GM23338 (cell line): Measurements from ENCODE around the gene HSDL1.

Source experiments
- CREB1 ChIP-seq: fragments of 250-450 bp; sonication (Bioruptor Pico); IDR thresholded peaks from 2 replicates; pipeline ENCODE4 v1.5.0; 2020; ENCODE audit warnings: low read depth, mild to moderate bottlenecking, moderate library complexity
- EZH2 ChIP-seq: fragments of 200-600 bp; sonication (generic); IDR thresholded peaks from one replicate; pipeline ENCODE4 v1.8.0; 2017; ENCODE audit warnings: antibody characterized with exemption, mild to moderate bottlenecking, low read depth; ENCODE audit not compliant: unreplicated experiment
- EZH2phosphoT487 ChIP-seq: fragments of 200-600 bp; sonication (generic); IDR thresholded peaks from one replicate; pipeline ENCODE4 v1.8.1; 2018; ENCODE audit warnings: antibody characterized with exemption; ENCODE audit not compliant: unreplicated experiment
- JUNB ChIP-seq: IDR thresholded peaks from one replicate; pipeline ENCODE4 v1.6.1; 2016; ENCODE audit warnings: antibody characterized with exemption; ENCODE audit not compliant: unreplicated experiment
- POLR2AphosphoS5 ChIP-seq: IDR thresholded peaks from 2 replicates; pipeline ENCODE4 v1.6.1; 2016; ENCODE audit warnings: antibody characterized with exemption, low read depth
- STAT1 ChIP-seq: IDR thresholded peaks from one replicate; pipeline ENCODE4 v1.6.1; 2016; ENCODE audit warnings: antibody characterized with exemption; ENCODE audit not compliant: unreplicated experiment
- TF ChIP-seq, protein P1 (sequence below), 2 experiments: fragments of 200-600 bp in 1 of 2; sonication (generic) in 1 of 2; conservative IDR thresholded peaks; 2 replicates each; pipeline versions ENCODE4 v1.5.1 to v1.6.1; 2016 to 2017; ENCODE audit warnings: antibody characterized with exemption in 2 of 2, low read depth in 2 of 2, mild to moderate bottlenecking in 2 of 2, moderate library complexity in 1 of 2
- TF ChIP-seq, protein P2 (sequence below): IDR thresholded peaks from one replicate; pipeline ENCODE4 v1.6.1; 2018; ENCODE audit warnings: antibody characterized with exemption; ENCODE audit not compliant: unreplicated experiment
- TF ChIP-seq, protein P3 (sequence below): fragments of 250-450 bp; sonication (Bioruptor Pico); IDR thresholded peaks from 2 replicates; pipeline ENCODE4 v1.5.0; 2020; ENCODE audit warnings: mild to moderate bottlenecking, moderate library complexity
- TF ChIP-seq, protein P4 (sequence below): IDR thresholded peaks from 2 replicates; pipeline ENCODE4 v1.6.1; 2016; ENCODE audit warnings: antibody characterized with exemption

DNA sequence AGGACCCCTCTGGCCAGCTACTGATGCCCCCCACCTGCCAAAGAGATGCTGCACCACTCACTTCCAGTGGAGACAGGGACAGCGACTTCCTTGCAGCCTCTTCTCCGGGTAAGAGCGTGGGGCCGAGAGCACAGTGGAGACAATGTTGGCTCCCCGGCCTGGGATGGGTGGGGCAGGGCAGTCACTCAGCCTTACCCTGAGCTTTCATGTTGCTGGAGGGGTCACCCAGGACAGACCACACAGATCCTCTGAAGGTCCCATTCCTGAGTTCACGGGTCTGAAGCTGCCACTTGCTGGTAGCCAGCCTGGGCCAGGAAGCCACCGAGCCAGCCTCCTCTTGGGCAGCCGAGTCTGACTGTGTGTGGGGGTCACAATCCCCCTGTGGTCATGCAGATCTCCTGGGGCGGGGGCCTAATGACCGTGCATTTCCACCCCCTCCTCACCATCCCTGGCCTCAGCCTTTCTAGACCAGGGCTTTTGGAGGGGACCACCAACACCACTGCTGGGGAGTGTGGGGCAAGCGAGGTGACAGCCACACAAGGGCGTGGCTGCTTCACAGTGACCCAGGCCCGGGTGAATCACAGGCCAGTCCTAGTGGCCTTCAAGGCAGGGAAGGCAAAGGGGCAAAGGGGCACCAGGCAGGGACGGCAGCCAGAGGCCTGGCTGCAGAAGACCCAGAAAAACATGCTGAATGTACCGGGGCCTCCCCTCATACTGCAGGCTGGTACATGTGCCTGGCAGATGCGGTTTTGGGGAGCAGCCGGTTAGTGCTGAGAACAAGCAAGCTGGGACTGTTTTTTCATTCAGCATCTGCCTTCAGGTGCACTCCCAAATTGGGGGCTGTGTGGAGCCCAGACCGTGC lies 31.4 kb upstream of the HSDL1 start:
- TF ChIP-seq, protein P1, sequence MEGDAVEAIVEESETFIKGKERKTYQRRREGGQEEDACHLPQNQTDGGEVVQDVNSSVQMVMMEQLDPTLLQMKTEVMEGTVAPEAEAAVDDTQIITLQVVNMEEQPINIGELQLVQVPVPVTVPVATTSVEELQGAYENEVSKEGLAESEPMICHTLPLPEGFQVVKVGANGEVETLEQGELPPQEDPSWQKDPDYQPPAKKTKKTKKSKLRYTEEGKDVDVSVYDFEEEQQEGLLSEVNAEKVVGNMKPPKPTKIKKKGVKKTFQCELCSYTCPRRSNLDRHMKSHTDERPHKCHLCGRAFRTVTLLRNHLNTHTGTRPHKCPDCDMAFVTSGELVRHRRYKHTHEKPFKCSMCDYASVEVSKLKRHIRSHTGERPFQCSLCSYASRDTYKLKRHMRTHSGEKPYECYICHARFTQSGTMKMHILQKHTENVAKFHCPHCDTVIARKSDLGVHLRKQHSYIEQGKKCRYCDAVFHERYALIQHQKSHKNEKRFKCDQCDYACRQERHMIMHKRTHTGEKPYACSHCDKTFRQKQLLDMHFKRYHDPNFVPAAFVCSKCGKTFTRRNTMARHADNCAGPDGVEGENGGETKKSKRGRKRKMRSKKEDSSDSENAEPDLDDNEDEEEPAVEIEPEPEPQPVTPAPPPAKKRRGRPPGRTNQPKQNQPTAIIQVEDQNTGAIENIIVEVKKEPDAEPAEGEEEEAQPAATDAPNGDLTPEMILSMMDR (conservative IDR thresholded peaks at IDR 0.05; ENCODE audit: low read depth in 2 of 2) = no peak
- no peak for TF ChIP-seq EZH2
- TF ChIP-seq, protein P2, sequence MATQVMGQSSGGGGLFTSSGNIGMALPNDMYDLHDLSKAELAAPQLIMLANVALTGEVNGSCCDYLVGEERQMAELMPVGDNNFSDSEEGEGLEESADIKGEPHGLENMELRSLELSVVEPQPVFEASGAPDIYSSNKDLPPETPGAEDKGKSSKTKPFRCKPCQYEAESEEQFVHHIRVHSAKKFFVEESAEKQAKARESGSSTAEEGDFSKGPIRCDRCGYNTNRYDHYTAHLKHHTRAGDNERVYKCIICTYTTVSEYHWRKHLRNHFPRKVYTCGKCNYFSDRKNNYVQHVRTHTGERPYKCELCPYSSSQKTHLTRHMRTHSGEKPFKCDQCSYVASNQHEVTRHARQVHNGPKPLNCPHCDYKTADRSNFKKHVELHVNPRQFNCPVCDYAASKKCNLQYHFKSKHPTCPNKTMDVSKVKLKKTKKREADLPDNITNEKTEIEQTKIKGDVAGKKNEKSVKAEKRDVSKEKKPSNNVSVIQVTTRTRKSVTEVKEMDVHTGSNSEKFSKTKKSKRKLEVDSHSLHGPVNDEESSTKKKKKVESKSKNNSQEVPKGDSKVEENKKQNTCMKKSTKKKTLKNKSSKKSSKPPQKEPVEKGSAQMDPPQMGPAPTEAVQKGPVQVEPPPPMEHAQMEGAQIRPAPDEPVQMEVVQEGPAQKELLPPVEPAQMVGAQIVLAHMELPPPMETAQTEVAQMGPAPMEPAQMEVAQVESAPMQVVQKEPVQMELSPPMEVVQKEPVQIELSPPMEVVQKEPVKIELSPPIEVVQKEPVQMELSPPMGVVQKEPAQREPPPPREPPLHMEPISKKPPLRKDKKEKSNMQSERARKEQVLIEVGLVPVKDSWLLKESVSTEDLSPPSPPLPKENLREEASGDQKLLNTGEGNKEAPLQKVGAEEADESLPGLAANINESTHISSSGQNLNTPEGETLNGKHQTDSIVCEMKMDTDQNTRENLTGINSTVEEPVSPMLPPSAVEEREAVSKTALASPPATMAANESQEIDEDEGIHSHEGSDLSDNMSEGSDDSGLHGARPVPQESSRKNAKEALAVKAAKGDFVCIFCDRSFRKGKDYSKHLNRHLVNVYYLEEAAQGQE = no peak
- no peak for TF ChIP-seq EZH2phosphoT487
- TF ChIP-seq JUNB = no peak
- TF ChIP-seq CREB1 = no peak
- TF ChIP-seq POLR2AphosphoS5 = no peak
- TF ChIP-seq, protein P3, sequence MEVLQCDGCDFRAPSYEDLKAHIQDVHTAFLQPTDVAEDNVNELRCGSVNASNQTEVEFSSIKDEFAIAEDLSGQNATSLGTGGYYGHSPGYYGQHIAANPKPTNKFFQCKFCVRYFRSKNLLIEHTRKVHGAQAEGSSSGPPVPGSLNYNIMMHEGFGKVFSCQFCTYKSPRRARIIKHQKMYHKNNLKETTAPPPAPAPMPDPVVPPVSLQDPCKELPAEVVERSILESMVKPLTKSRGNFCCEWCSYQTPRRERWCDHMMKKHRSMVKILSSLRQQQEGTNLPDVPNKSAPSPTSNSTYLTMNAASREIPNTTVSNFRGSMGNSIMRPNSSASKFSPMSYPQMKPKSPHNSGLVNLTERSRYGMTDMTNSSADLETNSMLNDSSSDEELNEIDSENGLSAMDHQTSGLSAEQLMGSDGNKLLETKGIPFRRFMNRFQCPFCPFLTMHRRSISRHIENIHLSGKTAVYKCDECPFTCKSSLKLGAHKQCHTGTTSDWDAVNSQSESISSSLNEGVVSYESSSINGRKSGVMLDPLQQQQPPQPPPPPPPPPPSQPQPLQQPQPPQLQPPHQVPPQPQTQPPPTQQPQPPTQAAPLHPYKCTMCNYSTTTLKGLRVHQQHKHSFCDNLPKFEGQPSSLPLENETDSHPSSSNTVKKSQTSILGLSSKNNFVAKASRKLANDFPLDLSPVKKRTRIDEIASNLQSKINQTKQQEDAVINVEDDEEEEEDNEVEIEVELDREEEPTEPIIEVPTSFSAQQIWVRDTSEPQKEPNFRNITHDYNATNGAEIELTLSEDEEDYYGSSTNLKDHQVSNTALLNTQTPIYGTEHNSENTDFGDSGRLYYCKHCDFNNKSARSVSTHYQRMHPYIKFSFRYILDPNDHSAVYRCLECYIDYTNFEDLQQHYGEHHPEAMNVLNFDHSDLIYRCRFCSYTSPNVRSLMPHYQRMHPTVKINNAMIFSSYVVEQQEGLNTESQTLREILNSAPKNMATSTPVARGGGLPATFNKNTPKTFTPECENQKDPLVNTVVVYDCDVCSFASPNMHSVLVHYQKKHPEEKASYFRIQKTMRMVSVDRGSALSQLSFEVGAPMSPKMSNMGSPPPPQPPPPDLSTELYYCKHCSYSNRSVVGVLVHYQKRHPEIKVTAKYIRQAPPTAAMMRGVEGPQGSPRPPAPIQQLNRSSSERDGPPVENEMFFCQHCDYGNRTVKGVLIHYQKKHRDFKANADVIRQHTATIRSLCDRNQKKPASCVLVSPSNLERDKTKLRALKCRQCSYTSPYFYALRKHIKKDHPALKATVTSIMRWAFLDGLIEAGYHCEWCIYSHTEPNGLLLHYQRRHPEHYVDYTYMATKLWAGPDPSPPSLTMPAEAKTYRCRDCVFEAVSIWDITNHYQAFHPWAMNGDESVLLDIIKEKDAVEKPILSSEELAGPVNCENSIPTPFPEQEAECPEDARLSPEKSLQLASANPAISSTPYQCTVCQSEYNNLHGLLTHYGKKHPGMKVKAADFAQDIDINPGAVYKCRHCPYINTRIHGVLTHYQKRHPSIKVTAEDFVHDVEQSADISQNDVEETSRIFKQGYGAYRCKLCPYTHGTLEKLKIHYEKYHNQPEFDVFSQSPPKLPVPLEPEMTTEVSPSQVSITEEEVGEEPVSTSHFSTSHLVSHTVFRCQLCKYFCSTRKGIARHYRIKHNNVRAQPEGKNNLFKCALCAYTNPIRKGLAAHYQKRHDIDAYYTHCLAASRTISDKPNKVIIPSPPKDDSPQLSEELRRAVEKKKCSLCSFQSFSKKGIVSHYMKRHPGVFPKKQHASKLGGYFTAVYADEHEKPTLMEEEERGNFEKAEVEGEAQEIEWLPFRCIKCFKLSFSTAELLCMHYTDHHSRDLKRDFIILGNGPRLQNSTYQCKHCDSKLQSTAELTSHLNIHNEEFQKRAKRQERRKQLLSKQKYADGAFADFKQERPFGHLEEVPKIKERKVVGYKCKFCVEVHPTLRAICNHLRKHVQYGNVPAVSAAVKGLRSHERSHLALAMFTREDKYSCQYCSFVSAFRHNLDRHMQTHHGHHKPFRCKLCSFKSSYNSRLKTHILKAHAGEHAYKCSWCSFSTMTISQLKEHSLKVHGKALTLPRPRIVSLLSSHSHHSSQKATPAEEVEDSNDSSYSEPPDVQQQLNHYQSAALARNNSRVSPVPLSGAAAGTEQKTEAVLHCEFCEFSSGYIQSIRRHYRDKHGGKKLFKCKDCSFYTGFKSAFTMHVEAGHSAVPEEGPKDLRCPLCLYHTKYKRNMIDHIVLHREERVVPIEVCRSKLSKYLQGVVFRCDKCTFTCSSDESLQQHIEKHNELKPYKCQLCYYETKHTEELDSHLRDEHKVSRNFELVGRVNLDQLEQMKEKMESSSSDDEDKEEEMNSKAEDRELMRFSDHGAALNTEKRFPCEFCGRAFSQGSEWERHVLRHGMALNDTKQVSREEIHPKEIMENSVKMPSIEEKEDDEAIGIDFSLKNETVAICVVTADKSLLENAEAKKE = no peak
- TF ChIP-seq, protein P4, sequence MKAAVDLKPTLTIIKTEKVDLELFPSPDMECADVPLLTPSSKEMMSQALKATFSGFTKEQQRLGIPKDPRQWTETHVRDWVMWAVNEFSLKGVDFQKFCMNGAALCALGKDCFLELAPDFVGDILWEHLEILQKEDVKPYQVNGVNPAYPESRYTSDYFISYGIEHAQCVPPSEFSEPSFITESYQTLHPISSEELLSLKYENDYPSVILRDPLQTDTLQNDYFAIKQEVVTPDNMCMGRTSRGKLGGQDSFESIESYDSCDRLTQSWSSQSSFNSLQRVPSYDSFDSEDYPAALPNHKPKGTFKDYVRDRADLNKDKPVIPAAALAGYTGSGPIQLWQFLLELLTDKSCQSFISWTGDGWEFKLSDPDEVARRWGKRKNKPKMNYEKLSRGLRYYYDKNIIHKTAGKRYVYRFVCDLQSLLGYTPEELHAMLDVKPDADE = no peak
- no peak for TF ChIP-seq STAT1
